ENCODE measurements around the gene SRPK2.

Gene SRPK2

GRCh38 chr7:105068886-105069285 lies 319.8 kb downstream of the SRPK2 start:
- DNase-seq: no peak

GRCh38 chr7:105067691-105068090 lies 321.0 kb downstream of the SRPK2 start:
- DNase-seq: no peak

Data from Kasumi-1 (cell line).